Uterus (tissue), 4 donors: ENCODE data around the gene ZBTB7C. TPM values are rescaled to one million over a fixed set of nuclear protein-coding genes. Genes with fewer than 3 reads are reported as not detected.

Experiments
- DNase-seq, 2 donors: peaks; one replicate each; pipeline ENCODE4 v3.0.0-alpha.2; 2019 to 2020
- H3K27ac ChIP-seq, 2 donors: fragments of 200-600 bp; sonication (generic); 1 replicate in 1 of 2; 2 replicates in 1 of 2; pipeline ENCODE4 v1.5.1; 2016 to 2018
- H3K27me3 ChIP-seq, 2 donors: fragments of 200-600 bp; sonication (generic); one replicate each; pipeline ENCODE4 v1.5.1; 2018 to 2019; ENCODE audit warnings: control low read depth in 1 of 2
- H3K36me3 ChIP-seq, 2 donors: fragments of 200-600 bp; sonication (generic); one replicate each; pipeline ENCODE4 v1.5.1; 2019; ENCODE audit warnings: control low read depth in 1 of 2
- H3K4me1 ChIP-seq, 2 donors: fragments of 200-600 bp; sonication (generic); one replicate each; pipeline ENCODE4 v1.5.1; 2018 to 2019; ENCODE audit warnings: control low read depth in 1 of 2
- H3K4me3 ChIP-seq, 2 donors: fragments of 200-600 bp; sonication (generic); 1 replicate in 1 of 2; 2 replicates in 1 of 2; pipeline ENCODE4 v1.5.1; 2018 to 2019; ENCODE audit warnings: mild to moderate bottlenecking in 1 of 2
- H3K9me3 ChIP-seq, 2 donors: fragments of 200-600 bp; sonication (generic); one replicate each; pipeline ENCODE4 v1.5.1; 2019; ENCODE audit warnings: control low read depth in 1 of 2
- POLR2A ChIP-seq, 2 donors: fragments of 450-650 bp; IDR thresholded peaks; one replicate each; pipeline ENCODE4 v1.6.1; 2016; ENCODE audit warnings: antibody characterized with exemption in 2 of 2, mild to moderate bottlenecking in 1 of 2, moderate library complexity in 1 of 2
- intact Hi-C: fragments of 100-400 bp; cut with DNase I; formaldehyde crosslinking; loops from one replicate; pipeline ENCODE4 v1.15.1; 2023; ENCODE audit warnings: low total_unique reads
- total RNA-seq, 4 donors: library from RNA; depleted of rRNA in 3 of 4; stranded (reverse); fragments of >200 nt in 3 of 4; gene quantifications; one replicate each; pipeline versions ENCODE4 v1.1.0 to v1.2.4, GENCODE V29; 2014 to 2023
- TF ChIP-seq, protein P1 (sequence below), 4 experiments: fragments of 200-600 bp in 2 of 4; fragments of 450-650 bp in 2 of 4; sonication (generic) in 2 of 4; IDR thresholded peaks; one replicate each; pipeline ENCODE4 v1.5.1; 2016 to 2019; ENCODE audit warnings: antibody characterized with exemption in 4 of 4, mild to moderate bottlenecking in 2 of 4, moderate library complexity in 1 of 4
- donor health status: DM: yes; HTN: yes; CAD: no.

ZBTB7C gene
- total RNA-seq, 4 donors from 2014 or later, result 1.0 to 11.2 (median 7.9) TPM

DNA sequence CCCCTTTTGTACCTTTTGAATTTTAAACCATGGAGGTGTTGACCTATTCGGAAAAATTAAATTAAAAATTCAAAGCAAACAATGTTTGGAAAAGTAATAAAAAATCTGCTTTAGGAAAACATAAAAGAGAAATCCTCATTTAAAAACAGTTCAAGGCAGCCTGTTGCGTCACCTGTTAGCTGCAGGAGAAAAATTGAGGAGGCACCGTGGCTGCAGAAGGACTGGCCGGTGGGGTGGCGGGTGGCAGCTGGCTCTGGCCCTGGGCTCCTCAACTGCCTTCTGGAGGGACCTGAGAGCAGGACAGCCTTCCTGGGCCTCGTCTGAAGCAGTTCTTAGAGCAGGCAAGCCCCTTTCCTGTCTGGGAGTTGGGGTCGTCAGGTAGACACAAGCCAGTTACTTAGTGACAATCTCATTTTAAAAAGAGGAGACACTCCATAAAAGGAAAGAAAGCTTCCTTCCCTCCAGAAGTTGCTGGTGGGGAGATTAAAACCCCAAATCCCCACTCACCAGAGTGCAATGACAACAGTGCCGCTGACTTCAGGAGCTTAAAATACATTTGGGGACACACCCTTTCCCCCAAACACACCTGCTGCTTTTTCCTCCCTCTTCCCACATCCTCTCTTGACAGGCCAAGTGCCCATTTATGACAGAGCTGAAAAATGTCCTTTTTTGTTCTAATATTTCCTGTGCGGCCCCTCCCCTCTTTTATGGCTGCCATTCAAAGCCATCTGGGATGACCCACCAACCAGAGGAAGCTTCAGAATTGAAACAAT, 9.7 kb downstream of the ZBTB7C start:
- Histone ChIP-seq H3K27ac (no peak overlapping the region), H3K4me1 (no peaks in the 10 kb centered on the region), H3K27me3 (no peaks in the 10 kb centered on the region), H3K4me3 (no peak overlapping the region), H3K9me3 (no peaks in the 10 kb centered on the region), H3K36me3 (no peaks in the 10 kb centered on the region)
- DNase-seq, result no peak
- intact Hi-C loops, result no loop called here
- no peak for TF ChIP-seq POLR2A (IDR thresholded peaks at IDR 0.05)
- TF ChIP-seq, protein P1, sequence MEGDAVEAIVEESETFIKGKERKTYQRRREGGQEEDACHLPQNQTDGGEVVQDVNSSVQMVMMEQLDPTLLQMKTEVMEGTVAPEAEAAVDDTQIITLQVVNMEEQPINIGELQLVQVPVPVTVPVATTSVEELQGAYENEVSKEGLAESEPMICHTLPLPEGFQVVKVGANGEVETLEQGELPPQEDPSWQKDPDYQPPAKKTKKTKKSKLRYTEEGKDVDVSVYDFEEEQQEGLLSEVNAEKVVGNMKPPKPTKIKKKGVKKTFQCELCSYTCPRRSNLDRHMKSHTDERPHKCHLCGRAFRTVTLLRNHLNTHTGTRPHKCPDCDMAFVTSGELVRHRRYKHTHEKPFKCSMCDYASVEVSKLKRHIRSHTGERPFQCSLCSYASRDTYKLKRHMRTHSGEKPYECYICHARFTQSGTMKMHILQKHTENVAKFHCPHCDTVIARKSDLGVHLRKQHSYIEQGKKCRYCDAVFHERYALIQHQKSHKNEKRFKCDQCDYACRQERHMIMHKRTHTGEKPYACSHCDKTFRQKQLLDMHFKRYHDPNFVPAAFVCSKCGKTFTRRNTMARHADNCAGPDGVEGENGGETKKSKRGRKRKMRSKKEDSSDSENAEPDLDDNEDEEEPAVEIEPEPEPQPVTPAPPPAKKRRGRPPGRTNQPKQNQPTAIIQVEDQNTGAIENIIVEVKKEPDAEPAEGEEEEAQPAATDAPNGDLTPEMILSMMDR (IDR thresholded peaks at IDR 0.05), result no peak

- Histone ChIP-seq H3K27me3 (no peaks in the 10 kb centered on the region), H3K4me3 (no peak overlapping the region), H3K4me1 (no peaks in the 10 kb centered on the region), H3K27ac (no peak overlapping the region), H3K9me3 (no peaks in the 10 kb centered on the region), H3K36me3 (no peaks in the 10 kb centered on the region)
- intact Hi-C loops, result no loop called here
- no peak for TF ChIP-seq POLR2A (IDR thresholded peaks at IDR 0.05)
- TF ChIP-seq, protein P1 (IDR thresholded peaks at IDR 0.05), result no peak
- DNase-seq, result no peak
Measured at GRCh38 chr18:48398074-48398473, 11.1 kb downstream of the ZBTB7C start.

DNA sequence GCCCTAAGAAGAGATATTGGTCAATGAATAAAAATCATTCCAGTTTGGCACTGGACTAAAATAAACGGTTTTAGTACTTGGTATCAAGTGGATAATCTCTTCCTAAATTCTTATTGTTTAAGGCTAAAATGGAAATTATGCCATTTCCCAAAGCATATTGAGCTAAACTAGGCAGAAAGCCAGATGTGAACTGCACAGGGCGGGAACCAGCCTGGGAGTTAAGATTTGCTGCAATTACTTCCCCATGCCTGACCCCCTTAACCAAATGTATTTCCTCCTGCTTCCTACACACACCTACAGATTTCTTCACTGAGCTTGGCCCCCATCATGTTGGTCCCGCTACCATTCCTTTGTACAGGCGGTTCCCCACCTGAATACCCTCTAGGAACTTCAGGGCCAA, 12.2 kb downstream of the ZBTB7C start:
- Histone ChIP-seq H3K4me1 (no peaks in the 10 kb centered on the region), H3K27ac (no peak overlapping the region), H3K4me3 (no peak overlapping the region), H3K9me3 (no peaks in the 10 kb centered on the region), H3K36me3 (no peaks in the 10 kb centered on the region), H3K27me3 (no peaks in the 10 kb centered on the region)
- intact Hi-C loops, result no loop called here
- no peak for TF ChIP-seq POLR2A (IDR thresholded peaks at IDR 0.05)
- TF ChIP-seq, protein P1 (IDR thresholded peaks at IDR 0.05), result no peak
- DNase-seq, result no peak

DNA sequence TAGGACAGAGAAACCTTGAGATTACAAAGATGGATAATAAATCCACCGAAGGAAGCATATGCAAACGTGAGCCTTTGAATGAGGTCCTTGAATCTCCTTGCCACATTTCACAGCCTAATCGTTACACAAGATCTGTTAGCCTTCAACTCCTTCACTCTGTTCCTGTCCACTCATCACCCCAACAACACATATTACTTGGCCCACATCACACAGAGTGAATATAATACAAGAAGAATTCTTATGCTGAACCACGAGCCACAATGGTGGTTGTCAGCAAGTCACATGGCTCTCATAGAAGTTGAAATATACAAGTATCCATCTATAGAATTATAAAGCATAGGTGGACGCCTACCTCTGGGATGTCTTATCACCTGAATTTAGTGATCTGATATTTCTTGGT, 12.6 kb downstream of the ZBTB7C start:
- H3K4me3 ChIP-seq, result no peak overlapping the region
- H3K27ac ChIP-seq, result no peak overlapping the region
- intact Hi-C loops, result no loop called here
- no peaks in the 10 kb centered on the region for H3K4me1 ChIP-seq
- H3K27me3 ChIP-seq, result no peaks in the 10 kb centered on the region
- no peaks in the 10 kb centered on the region for H3K36me3 ChIP-seq
- no peak for TF ChIP-seq POLR2A (IDR thresholded peaks at IDR 0.05)
- TF ChIP-seq, protein P1 (IDR thresholded peaks at IDR 0.05), result no peak
- no peak for DNase-seq
- H3K9me3 ChIP-seq, result no peaks in the 10 kb centered on the region

DNA sequence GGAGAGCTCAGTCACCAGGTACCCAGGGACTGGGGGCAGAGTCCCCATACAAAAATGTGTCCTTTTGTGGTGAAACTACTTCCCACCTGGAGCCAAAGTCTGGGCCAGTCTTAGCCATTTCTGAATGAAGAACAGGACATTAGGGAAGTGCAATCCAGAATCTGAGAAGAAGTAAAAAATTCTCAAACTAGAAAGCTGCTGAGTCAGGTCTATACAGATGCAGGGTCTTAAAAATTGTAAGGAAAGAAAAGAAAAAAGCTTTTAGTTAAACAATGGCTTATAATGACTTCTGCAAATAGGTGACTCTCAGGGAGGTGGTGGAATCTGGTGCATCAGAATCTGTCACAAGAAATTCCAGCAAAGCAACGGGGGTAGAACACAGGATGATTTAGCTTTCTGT, 13.5 kb downstream of the ZBTB7C start:
- Histone ChIP-seq H3K9me3 (no peaks in the 10 kb centered on the region), H3K36me3 (no peaks in the 10 kb centered on the region), H3K27ac (no peak overlapping the region), H3K4me3 (no peak overlapping the region), H3K4me1 (no peaks in the 10 kb centered on the region), H3K27me3 (no peaks in the 10 kb centered on the region)
- intact Hi-C loops, result no loop called here
- no peak for DNase-seq
- TF ChIP-seq POLR2A (IDR thresholded peaks at IDR 0.05), result no peak
- TF ChIP-seq, protein P1 (IDR thresholded peaks at IDR 0.05), result no peak
